Measurements from ENCODE around the gene HTR4.

GRCh38 chr5:148455185-148455584, 199.1 kb downstream of the HTR4 start:
- TF ChIP-seq, protein P1, sequence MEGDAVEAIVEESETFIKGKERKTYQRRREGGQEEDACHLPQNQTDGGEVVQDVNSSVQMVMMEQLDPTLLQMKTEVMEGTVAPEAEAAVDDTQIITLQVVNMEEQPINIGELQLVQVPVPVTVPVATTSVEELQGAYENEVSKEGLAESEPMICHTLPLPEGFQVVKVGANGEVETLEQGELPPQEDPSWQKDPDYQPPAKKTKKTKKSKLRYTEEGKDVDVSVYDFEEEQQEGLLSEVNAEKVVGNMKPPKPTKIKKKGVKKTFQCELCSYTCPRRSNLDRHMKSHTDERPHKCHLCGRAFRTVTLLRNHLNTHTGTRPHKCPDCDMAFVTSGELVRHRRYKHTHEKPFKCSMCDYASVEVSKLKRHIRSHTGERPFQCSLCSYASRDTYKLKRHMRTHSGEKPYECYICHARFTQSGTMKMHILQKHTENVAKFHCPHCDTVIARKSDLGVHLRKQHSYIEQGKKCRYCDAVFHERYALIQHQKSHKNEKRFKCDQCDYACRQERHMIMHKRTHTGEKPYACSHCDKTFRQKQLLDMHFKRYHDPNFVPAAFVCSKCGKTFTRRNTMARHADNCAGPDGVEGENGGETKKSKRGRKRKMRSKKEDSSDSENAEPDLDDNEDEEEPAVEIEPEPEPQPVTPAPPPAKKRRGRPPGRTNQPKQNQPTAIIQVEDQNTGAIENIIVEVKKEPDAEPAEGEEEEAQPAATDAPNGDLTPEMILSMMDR (IDR thresholded peaks at IDR 0.05): no peak
- no peak for TF ChIP-seq POLR2A (IDR thresholded peaks at IDR 0.05)
- TF ChIP-seq EP300 (IDR thresholded peaks at IDR 0.05): no peak
- TF ChIP-seq POLR2AphosphoS5 (IDR thresholded peaks at IDR 0.05): no peak
